ENCODE measurements around the gene CTDNEP1. TPM values are rescaled to one million over a fixed set of nuclear protein-coding genes. Genes with fewer than 3 reads are reported as not detected.

The CTDNEP1 gene
- total and polyA plus RNA-seq, 4 donors: 11.0 to 28.6 (median 18.6) TPM

DNA sequence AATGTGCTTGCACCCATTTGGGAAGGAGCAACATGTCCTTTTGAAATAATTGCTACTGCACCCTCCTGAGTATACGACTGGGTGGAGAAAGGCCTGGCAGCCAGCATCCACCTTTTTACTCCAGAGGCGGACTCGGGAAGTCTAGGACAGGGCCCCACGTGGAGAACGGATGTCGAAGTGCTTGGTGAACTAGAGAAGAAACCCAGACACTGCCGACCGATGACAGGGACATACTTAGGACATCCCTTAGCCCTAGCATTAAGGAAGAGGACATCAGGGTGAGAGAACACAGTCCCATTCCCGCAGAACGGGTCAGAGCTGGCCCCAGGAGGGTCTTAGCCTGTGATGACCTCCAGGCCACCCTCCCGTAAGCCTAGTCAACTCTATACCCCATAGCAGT is 39.2 kb upstream of the CTDNEP1 start:
- no peak for TF ChIP-seq EGR1 (IDR thresholded peaks at IDR 0.05; ENCODE audit: low read depth in 2 of 2)
- TF ChIP-seq, protein P1, sequence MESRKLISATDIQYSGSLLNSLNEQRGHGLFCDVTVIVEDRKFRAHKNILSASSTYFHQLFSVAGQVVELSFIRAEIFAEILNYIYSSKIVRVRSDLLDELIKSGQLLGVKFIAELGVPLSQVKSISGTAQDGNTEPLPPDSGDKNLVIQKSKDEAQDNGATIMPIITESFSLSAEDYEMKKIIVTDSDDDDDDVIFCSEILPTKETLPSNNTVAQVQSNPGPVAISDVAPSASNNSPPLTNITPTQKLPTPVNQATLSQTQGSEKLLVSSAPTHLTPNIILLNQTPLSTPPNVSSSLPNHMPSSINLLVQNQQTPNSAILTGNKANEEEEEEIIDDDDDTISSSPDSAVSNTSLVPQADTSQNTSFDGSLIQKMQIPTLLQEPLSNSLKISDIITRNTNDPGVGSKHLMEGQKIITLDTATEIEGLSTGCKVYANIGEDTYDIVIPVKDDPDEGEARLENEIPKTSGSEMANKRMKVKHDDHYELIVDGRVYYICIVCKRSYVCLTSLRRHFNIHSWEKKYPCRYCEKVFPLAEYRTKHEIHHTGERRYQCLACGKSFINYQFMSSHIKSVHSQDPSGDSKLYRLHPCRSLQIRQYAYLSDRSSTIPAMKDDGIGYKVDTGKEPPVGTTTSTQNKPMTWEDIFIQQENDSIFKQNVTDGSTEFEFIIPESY (IDR thresholded peaks at IDR 0.05): no peak
- TF ChIP-seq HNF4G (IDR thresholded peaks at IDR 0.05): no peak
- no peak for TF ChIP-seq TAF1 (conservative IDR thresholded peaks at IDR 0.05)
- no peak for TF ChIP-seq FOXA1 (IDR thresholded peaks at IDR 0.05)
- WGBS: 81% methylated on average over 11 of the region's 11 CpGs
- Histone ChIP-seq H3K4me3 (ENCODE audit: low read depth in 1 of 3, low read length in 3 of 3) (no peak overlapping the region), H3K9me3 (ENCODE audit: control insufficient read depth in 4 of 4, low read length in 3 of 4) (no peaks in the 10 kb centered on the region), H3K4me1 (ENCODE audit: control insufficient read depth in 4 of 4, insufficient read depth in 4 of 4, low read length in 3 of 4) (peaks cover 8 to 17% (median 12%) of the 10 kb centered on the region in 4 donors), H3K36me3 (ENCODE audit: control insufficient read depth in 4 of 4, insufficient read depth in 3 of 4, low read depth in 1 of 4, low read length in 3 of 4) (no peaks in the 10 kb centered on the region), H3K27ac (ENCODE audit: low read depth in 1 of 2, low read length in 2 of 2) (no peak overlapping the region), H3K27me3 (ENCODE audit: control insufficient read depth in 4 of 4, insufficient read depth in 4 of 4, low read length in 3 of 4) (no peaks in the 10 kb centered on the region), H3K9ac (ENCODE audit: low read depth in 1 of 2, low read length in 2 of 2) (no peak overlapping the region)
- no peak for DNase-seq (ENCODE audit: low spot score)

DNA sequence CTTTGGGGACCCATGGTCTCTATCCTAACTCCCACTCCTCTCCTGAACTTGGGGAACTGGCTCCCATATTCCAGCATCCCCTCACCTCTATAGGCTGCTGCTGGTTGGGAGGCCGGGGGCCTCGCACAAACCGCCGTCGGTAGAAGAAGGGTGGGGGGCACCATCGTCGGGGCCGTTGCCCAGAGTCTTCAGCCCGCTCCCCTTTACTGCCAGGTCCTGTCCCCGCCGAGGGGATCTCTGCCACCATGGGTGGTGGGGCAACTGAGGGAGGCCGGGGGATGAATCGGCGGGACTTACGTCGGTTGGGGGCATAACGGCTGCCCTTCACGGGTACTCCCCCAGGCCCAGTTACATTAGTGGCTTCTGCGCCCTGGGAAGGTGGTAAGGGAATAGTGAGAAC is 38.6 kb upstream of the CTDNEP1 start:
- 94% methylated on average over 19 of the region's 19 CpGs for WGBS

More for the DNA sequence above, 38.6 kb upstream of the CTDNEP1 start:
- no peak for TF ChIP-seq NR2F2 (IDR thresholded peaks at IDR 0.05)
- no peak for TF ChIP-seq FOXA1 (IDR thresholded peaks at IDR 0.05)
- TF ChIP-seq, protein P2, sequence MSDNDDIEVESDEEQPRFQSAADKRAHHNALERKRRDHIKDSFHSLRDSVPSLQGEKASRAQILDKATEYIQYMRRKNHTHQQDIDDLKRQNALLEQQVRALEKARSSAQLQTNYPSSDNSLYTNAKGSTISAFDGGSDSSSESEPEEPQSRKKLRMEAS (IDR thresholded peaks at IDR 0.05): no peak
- TF ChIP-seq, protein P3, sequence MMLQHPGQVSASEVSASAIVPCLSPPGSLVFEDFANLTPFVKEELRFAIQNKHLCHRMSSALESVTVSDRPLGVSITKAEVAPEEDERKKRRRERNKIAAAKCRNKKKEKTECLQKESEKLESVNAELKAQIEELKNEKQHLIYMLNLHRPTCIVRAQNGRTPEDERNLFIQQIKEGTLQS (IDR thresholded peaks at IDR 0.05): no peak
- TF ChIP-seq, protein P1 (IDR thresholded peaks at IDR 0.05): no peak
- no peak for TF ChIP-seq YY1 (IDR thresholded peaks at IDR 0.05)
- no peak for TF ChIP-seq HNF4G (IDR thresholded peaks at IDR 0.05)
- TF ChIP-seq FOXA2 (IDR thresholded peaks at IDR 0.05): no peak
- TF ChIP-seq GABPA (IDR thresholded peaks at IDR 0.05 in 1 of 2, conservative IDR thresholded peaks at IDR 0.05 in 1 of 2): no peak
- TF ChIP-seq, protein P4, sequence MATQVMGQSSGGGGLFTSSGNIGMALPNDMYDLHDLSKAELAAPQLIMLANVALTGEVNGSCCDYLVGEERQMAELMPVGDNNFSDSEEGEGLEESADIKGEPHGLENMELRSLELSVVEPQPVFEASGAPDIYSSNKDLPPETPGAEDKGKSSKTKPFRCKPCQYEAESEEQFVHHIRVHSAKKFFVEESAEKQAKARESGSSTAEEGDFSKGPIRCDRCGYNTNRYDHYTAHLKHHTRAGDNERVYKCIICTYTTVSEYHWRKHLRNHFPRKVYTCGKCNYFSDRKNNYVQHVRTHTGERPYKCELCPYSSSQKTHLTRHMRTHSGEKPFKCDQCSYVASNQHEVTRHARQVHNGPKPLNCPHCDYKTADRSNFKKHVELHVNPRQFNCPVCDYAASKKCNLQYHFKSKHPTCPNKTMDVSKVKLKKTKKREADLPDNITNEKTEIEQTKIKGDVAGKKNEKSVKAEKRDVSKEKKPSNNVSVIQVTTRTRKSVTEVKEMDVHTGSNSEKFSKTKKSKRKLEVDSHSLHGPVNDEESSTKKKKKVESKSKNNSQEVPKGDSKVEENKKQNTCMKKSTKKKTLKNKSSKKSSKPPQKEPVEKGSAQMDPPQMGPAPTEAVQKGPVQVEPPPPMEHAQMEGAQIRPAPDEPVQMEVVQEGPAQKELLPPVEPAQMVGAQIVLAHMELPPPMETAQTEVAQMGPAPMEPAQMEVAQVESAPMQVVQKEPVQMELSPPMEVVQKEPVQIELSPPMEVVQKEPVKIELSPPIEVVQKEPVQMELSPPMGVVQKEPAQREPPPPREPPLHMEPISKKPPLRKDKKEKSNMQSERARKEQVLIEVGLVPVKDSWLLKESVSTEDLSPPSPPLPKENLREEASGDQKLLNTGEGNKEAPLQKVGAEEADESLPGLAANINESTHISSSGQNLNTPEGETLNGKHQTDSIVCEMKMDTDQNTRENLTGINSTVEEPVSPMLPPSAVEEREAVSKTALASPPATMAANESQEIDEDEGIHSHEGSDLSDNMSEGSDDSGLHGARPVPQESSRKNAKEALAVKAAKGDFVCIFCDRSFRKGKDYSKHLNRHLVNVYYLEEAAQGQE (IDR thresholded peaks at IDR 0.05): no peak
- TF ChIP-seq JUND (IDR thresholded peaks at IDR 0.05): no peak
- TF ChIP-seq EGR1 (IDR thresholded peaks at IDR 0.05; ENCODE audit: low read depth in 2 of 2): no peak
- no peak for TF ChIP-seq HNF4A (conservative IDR thresholded peaks at IDR 0.05)
- TF ChIP-seq SP1 (IDR thresholded peaks at IDR 0.05): no peak
- TF ChIP-seq TAF1 (conservative IDR thresholded peaks at IDR 0.05): no peak
- TF ChIP-seq RAD21 (IDR thresholded peaks at IDR 0.05): no peak
- no peak for TF ChIP-seq RXRA (IDR thresholded peaks at IDR 0.05)
- TF ChIP-seq, protein P5, sequence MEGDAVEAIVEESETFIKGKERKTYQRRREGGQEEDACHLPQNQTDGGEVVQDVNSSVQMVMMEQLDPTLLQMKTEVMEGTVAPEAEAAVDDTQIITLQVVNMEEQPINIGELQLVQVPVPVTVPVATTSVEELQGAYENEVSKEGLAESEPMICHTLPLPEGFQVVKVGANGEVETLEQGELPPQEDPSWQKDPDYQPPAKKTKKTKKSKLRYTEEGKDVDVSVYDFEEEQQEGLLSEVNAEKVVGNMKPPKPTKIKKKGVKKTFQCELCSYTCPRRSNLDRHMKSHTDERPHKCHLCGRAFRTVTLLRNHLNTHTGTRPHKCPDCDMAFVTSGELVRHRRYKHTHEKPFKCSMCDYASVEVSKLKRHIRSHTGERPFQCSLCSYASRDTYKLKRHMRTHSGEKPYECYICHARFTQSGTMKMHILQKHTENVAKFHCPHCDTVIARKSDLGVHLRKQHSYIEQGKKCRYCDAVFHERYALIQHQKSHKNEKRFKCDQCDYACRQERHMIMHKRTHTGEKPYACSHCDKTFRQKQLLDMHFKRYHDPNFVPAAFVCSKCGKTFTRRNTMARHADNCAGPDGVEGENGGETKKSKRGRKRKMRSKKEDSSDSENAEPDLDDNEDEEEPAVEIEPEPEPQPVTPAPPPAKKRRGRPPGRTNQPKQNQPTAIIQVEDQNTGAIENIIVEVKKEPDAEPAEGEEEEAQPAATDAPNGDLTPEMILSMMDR (IDR thresholded peaks at IDR 0.05; ENCODE audit: low read depth, low read length, missing input control): no peak
- H3K27ac ChIP-seq (ENCODE audit: low read depth in 1 of 2, low read length in 2 of 2): no peak overlapping the region
- H3K9me3 ChIP-seq (ENCODE audit: control insufficient read depth in 4 of 4, low read length in 3 of 4): no peaks in the 10 kb centered on the region
- no peak overlapping the region for H3K9ac ChIP-seq (ENCODE audit: low read depth in 1 of 2, low read length in 2 of 2)
- DNase-seq (ENCODE audit: low spot score): no peak
- no peaks in the 10 kb centered on the region for H3K27me3 ChIP-seq (ENCODE audit: control insufficient read depth in 4 of 4, insufficient read depth in 4 of 4, low read length in 3 of 4)
- H3K4me3 ChIP-seq (ENCODE audit: low read depth in 1 of 3, low read length in 3 of 3): no peak overlapping the region
- H3K4me1 ChIP-seq (ENCODE audit: control insufficient read depth in 4 of 4, insufficient read depth in 4 of 4, low read length in 3 of 4): peaks cover 6 to 15% (median 11%) of the 10 kb centered on the region in 4 donors
- H3K36me3 ChIP-seq (ENCODE audit: control insufficient read depth in 4 of 4, insufficient read depth in 3 of 4, low read depth in 1 of 4, low read length in 3 of 4): no peaks in the 10 kb centered on the region
